HUDEP-2 (cell line): ENCODE results near the gene CNRIP1.
"Not testable (repeated sequence)": the region's sequence is repeated elsewhere in the genome, so short reads cannot be mapped to it uniquely, and the experiment has no call there.

Experiments used
- DNase-seq, 76 experiments: peaks; one replicate each; lab custom pipeline; 2025; ENCODE audit not compliant: unreplicated experiment in 76 of 76; lab: John Stamatoyannopoulos, UW

CNRIP1 gene

DNA sequence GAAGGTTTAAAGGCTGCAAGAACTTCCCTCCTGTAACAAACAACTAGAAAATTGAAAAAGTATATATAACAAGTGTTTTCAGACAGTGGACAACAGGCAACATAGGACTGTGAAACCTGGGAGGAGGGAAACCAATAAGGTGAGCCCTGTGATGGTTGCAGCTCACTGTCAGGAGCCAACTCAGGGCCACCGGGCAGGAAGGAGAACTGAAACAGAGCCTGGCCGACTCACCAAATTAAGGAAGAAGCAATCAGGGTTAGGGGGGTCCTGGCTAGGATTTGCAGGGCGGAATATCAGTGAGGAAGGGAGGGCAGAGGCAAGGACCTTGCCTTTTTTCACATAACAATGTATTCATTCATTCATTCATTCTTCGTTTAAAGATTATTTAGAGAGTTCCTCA, 21.8 kb upstream of the CNRIP1 start:
- no peak for DNase-seq

DNA sequence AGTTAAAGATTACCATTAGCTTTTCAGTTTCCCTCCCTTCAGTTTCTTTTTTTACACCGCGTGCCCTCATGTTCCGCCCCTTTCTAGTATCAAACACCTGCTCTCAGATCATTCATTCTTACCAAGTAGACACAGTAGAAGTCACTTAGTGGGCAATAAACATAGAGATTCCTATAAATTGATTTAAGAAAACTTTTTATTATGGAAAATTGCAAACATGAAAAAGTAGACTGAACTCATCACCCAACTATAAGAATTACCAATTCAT, 21.2 kb upstream of the CNRIP1 start:
- no peak for DNase-seq

DNA sequence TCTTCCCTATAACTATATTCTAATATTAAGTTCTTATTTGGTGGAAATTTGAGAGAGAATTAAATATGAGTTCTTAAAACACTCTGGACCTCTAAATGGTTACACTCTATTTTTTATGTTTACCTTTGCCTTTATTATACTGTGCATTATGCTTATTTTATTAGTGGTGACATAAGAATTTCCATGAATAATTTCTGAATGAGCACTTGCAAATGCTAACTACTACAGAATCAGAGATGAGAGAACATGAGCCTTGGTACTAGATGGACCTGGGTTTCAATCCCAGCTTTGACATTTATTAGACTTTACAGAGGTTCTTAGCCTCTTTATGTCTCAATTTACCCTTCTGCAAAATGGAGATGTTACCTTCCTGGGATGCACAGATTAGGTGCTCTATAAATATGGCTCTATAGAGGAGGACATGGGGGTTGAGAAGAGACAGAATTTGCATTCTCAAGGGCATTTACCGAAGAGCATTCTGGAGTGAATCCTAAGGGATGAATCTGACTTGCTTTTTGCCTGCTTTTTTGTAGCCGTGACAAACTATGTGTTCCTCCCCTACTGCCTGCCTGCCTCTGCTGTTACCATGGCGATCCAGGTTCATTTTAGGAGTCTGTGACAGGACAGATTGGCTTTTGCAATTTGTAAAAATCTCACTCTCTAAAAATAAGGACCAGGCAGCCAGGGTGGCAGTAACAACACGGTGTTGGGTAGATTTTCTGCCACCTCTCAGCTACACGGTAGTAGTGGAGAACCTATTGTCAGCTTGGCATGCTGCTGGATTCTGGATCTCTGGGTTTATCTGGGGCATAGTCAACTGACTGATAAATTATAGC, 20.7 kb upstream of the CNRIP1 start:
- no peak for DNase-seq

DNA sequence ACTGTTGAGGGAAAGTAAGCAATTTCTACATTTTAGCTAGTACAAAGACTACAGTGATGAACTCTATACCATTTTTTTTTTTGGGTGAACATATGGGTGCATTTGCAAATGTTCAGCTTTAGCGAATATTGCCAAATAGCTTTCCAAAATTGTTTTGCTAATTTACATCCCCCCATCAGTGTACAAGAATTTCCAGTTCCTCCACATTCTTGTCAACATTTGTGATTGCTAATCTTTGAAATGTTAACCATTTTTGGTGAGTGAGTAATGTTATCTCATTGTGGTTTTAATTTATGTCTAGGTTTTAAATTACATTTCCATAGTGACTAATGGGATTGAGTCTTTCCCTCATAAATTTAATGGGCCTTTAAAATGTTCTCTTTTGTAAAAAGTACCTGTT, 16.4 kb upstream of the CNRIP1 start:
- DNase-seq: no peak

DNA sequence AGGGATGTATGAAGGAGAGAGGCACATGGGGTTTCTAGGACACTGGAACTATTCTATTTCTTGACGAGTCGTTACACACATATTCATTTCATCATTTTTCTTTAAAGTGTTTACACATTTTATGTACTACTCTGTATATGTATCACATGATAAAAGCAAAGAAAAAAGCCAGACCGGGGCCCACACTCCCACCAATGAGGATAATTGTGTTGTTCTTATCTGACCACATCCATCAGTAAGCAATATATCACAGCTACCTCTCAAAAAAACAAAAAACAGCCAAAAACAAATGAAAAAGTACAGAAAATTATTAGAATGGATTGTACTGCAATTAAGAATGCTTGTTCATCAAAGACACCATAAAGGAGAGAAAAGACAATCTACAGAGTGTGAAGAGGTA, 14.2 kb upstream of the CNRIP1 start:
- no peak for DNase-seq

DNA sequence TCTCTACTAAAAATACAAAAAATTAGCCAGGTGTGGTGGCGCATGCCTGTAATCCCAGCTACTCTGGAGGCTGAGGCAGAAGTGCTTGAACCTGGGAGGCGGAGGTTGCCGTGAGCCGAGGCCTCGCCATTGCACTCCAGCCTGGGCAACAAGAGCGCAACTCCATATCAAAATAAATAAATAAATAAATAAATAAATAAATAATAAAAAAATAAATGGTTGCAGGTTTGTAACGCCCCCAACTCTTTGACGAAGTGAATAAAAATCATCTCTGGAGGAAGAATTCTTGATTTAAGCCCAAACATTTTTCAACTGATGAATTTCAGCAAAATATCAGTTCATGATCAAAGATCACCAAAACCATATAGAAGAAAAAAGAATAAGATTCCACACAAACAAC, 13.3 kb upstream of the CNRIP1 start:
- no peak for DNase-seq

DNA sequence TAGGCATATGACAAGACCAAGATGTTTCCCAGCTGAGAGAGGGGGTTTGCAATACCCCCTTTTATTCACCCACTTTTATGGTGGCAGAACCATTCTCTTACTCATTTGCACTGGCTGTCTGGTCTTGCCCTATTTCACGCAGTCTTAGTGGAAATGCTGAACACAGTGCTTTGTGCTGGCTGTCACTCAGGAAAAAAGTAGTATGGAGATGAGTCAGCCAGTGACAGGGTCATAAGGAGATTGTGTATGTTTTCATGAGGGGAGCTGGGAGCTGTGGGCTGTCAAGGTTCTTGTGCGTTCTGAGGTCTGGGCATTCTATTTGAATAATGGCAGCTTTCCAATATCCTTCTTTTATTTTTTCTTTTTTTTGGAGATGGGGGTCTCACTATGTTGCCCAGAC, 10.9 kb upstream of the CNRIP1 start:
- DNase-seq: peak in 7 of 76 experiments; percentile 9 to 51 (median 25)

DNA sequence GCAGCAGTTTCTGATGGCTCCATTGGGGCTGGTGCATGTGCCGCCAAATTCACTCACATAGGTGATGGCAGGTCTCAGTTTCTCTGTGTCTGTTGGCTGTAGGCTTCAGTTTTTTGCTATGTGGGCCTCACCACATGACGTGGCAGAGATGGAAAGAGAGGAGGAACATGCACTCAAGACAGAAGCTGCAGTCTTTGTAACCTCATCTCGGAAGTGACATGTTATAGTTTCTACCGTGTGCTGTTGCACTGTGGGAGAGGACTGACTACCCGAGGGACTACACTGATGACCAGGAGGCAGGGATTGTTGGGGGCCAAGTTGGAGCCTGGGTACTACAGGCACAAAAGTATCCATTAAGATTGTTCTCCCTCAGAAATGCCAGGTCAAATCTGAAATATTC, 9.2 kb upstream of the CNRIP1 start:
- DNase-seq: no peak

DNA sequence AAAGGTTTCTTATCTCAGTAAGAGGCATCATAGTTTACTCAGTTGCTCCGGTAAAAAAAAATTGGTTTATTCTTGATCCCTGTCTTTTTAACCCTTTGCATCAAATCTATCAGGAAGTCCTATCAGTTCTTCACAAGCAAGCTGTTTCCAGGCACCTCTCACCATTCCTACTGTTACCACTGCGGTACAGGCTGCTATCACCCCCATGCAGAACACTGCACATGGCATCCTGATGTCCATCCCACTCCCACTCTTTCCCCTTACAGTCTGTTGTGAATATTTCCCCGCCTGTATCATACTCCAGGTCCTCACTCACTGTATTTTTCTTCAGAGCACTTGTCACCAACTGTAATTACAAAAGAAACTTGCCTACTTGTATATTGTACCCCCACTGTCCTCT, 5.3 kb upstream of the CNRIP1 start:
- DNase-seq: no peak

DNA sequence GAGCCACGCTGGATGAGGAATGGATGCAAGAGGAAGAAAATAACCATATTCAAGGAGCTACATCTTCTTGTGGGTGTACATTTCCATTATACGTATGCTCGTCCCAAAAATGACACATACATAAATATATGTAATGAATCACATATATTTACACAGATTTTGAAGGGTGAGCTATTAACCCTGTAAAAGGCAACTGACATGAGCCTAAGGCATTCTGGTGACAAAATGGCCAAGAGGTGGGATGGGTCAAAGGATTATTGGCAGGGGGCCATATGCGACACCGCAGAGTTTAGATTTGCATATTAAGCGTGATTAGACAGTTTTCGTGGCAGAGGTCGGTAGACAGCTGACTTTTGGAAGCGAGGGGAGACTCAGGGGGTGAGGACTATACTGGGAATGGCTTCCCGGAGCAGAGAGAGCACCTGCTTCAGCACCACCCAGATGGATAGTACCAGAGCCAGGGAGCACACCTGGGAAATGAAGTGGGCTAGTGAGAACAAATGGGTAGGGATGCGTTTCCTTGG, 431 bp upstream of the CNRIP1 start:
- peak in 72 of 76 experiments; percentile 16 to 88 (median 66) for DNase-seq

DNA sequence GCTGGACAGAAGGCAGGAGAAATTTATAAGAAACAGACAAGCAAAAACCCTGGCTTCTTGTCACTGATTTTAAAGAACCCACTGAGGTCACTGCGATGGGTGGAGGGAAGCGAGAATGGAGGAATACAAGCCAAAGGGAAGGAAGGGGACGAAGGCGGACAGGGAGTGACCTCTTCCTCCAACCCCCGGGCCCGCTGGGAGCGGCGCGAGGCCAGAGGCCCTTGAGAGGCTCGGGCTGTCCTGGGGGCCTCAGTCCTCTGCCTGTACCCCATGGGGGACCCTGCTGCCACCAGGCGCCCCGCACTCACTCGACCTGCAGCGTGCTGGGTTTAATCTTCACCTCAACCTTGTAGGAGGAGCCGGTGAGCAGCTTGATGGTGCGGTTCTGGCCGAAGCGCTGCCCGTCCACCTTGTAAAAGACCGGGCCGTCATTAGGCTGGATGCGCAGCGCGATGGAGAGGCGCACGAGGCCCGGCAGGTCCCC, 793 bp downstream of the CNRIP1 start:
- DNase-seq: peak in 21 of 76 experiments; percentile 14 to 75 (median 46)

DNA sequence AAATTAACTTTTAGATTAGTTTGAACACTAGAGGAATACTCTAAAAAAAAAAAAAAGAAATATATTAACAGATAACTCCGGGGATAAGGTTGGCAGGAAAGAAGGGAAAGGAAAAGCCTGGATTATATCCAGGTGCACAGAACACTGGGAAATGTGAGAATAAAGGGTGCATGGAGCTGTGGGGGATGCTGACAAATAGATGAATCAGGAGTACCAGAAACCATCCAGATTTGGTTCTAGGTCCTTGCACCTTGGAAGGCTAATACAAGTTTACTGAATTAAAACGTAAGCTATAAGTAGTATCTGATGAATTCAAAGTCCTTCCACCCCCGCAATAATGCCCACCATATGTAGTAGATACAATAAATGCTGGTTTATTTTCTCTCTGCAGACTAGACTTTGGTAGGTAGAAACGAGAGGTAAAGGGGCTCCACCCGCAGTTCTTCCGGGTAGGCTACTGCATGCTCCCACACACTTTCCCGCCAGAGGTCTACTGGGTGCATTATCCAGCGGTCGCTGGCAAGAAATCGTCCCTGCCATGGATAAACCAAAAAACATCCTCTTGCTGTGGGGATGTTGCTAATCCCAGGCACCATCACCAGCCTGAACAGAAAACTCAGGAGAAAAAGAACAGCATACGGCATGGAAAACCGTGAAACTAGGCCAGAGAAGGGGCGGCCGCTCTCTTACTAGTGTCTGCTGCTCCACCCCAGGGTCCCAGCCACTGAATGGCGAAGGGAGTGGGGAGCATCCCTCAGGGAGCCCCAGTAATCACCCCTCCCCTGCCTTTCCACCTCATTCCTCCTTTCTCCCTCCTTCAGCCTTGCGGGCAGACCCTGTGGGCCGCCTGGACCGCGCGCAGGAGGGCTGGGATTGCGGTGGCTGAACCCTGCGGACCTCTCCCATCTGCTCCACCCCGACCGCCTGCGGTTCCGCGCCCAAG, 1.5 kb downstream of the CNRIP1 start:
- DNase-seq: peak in 50 of 76 experiments; percentile 9 to 66 (median 52)

DNA sequence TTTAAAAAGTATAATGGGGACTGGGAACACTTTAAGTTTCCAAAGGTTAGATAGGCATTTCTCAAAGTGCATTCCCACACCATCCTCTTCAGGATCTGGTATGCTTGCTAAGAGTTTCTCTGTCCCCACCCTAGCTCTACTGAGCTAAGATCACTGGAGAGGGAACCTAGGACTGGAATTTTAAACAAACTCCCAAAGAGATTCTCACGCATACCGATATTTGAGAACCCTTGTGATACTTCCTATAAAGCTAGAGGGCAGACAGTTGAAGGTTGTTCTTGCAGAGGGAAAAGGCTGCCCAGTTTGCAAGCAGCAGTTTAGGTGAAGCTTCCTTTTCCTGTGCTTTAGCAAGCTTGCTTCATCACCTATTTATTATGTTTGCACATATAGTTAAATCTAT, 3.6 kb downstream of the CNRIP1 start:
- no peak for DNase-seq

DNA sequence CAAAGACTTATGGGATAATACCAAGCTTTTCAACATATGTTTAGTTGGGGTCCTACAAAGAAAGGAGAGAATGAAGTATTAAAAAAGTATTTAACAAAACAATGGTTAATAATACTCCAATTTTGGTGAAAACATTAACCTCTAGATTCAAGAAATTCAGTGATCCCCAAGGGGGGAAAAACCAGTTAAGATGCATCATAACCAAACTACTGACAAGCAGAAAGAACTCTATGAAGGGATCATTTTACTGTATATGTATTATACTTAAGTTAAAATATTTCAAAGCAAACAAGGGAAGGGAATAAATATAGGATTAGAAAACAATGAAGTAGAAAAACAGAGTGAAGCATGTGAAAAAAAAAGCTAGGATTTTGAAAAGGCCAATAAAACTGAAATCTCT, 8.7 kb downstream of the CNRIP1 start:
- no peak for DNase-seq

DNA sequence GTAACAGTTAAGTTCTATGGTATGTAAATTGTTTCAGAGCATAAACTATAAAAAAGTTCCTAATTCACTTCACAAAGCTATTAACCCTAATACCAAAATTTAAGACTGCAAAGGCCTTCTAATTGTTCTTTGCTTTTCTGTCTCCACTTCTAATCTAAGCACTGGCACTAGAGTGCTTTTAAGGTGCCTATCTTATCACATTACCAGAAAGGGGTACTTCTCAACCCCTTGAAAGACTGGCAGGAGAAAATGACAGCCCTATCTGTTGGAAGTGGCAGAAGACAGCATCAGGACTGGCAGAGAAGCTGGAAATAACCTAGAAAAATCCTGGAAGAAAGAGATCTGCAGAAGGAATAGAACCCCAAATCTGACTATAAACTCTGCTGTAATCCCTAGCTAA, 10.3 kb downstream of the CNRIP1 start:
- DNase-seq: peak in 10 of 76 experiments; percentile 18 to 60 (median 38)

DNA sequence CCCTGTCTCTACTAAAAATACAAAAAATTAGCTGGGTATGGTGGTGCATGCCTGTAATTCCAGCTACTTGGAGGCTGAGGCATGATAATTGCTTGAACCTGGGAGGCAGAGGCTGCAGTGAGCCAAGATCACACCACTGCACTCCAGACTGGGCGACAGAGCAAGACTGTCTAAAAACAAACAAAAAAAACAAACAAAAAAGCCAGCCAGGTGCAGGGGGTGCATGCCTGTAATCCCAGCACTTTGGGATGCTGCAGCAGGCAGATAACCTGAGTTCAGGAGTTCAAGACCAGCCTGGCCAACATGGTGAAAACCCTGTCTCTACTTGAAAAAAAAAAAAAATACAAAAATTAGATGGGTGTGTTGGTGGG, 15.9 kb downstream of the CNRIP1 start:
- not testable (repeated sequence) for DNase-seq

DNA sequence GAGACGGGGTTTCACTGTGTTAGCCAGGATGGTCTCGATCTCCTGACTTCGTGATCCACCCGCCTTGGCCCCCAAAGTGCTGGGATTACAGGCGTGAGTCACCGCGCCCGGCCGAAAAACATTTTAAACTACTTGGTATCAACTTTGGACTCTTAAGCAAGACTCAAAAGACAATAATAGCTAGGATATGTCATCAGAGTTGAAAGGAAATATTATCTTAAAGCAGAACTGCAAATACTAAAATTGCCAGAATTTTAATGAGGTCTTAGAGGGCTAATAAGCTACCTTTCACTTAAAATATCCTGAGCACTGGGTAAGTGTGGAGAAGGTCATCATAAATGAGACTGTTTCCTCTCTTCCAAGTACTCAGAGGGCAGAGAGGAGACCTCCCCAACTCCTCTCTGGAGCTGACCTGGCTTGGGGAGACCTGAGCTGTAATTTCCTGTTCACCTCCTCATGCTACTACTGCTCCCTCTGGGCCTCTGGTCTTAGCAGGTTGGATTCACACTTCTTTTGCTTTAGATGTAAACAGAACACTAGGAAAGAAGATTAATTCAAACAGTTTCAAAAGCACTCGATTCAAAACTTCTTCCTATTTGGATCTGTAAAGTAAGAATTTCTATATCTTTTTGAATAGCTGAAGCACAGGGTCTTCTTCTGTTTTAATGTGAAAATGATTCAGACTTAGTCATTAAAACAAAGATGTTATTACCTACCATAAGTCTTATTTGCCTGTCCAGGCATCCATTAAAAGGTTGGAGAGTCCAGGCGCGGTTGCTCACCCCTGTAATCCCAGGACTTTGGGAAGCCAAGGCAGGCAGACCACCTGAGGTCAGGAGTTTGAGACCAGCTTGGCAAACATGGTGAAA, 16.5 kb downstream of the CNRIP1 start:
- no peak for DNase-seq

DNA sequence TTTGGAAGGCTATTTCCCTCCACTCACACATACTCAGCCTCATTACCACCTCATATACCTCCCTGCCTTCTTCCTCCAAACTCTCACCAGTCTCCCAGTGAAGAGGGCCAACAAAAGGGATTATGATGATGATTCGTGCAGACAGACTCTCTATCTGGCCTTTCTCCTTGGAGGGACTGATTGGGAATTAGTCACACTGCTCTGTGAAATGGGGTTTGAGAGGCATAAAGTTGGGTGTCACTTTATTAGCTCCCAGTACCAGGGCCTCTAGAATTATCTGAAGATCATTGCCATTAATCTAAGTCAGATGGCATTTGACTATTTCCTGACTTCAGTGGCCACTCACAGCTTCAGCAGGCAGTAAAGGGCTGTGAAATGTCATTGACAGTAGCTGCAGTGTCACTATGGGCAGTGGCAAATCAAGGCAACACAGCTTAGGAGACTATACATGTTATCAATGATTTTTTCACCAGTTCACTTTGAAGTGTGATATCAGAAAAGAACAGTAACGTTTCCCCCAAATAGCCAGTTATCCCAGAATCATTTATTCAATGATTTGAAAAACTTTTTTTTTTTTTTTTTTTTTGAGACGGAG, 17.4 kb downstream of the CNRIP1 start:
- DNase-seq: peak in 3 of 76 experiments; percentile 5 to 46 (median 23)

DNA sequence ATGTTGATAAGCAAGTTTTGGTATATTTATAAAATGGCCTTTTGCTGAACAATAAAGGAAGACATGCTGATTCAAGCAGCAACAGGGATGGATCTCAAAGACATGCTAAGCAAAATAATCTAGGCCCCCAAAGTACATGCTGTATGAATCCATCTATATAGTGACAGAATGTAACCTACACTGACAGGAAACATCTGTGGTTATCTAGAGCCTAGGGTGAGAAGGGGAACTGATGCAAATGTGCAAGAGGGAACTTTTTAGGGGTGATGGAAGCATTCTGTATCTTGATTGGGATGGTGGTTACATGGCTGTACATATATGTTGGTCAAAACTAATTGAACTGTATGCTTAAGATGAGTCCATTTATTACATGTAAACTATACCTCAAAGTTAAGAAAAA, 24.2 kb downstream of the CNRIP1 start:
- DNase-seq: no peak

DNA sequence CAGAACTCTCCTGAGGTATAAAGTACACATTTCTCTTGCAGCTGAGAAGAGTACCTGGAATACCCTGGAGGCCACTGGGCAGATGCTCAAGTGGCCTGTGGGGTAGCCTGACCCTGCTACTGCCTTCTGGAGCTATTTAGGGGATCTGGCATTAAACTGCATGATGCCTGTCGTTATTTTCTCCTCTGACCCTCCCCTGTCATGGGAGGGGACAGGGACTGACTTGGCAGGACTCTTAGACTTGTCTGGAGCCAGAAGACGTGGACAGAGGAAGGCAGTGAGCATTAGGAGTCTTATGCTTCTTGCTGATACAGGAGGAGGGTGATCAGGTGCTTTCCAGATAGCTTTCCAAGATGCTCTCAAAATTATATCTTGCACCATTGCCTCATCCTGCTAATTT, 24.8 kb downstream of the CNRIP1 start:
- DNase-seq: peak in 1 of 76 experiments; percentile 17
